GM12878 (cell line): ENCODE results near the gene ZNF429. TPM values are rescaled to one million over a fixed set of nuclear protein-coding genes. Genes with fewer than 3 reads are reported as not detected.

Experiments used
- ATAC-seq: fragments of 200-7000 bp; cut with Tn5 transposase; 3 replicates; pipeline ENCODE4 v1.9.1; 2020; ENCODE audit warnings: mild to moderate bottlenecking, moderate library complexity
- BruUV-seq: library from RNA; stranded (reverse); fragments of 400-500 nt; replicated peaks from 2 replicates; lab custom pipeline; 2021; lab: Mats Ljungman, UMichigan
- CTCF ChIA-PET: fragments of 300-600 bp; sonication (Branson Sonifier 250); formaldehyde crosslinking; extraction: SDS; loops from one replicate; lab custom pipeline; 2021; ENCODE audit warnings: inconsistent platforms; lab: Yijun Ruan, JAX
- POLR2A ChIA-PET: fragments of 350-600 bp; formaldehyde crosslinking; extraction: SDS; loops from one replicate; lab custom pipeline; 2021; ENCODE audit warnings: inconsistent platforms; lab: Charles Lee
- RAD21 ChIA-PET: fragments of 300-600 bp; sonication (Branson Sonifier 250); formaldehyde crosslinking; loops from one replicate; lab custom pipeline; 2023; ENCODE audit warnings: antibody characterized with exemption; ENCODE audit not compliant: unreplicated experiment; lab: Charles Lee
- SMC1A ChIA-PET: fragments of 300-600 bp; sonication (Branson Sonifier 250); formaldehyde crosslinking; loops from one replicate; lab custom pipeline; 2023; ENCODE audit not compliant: unreplicated experiment, uncharacterized antibody; lab: Charles Lee
- DNase-seq: peaks from one replicate; pipeline ENCODE4 v3.0.0-alpha.2; 2011; ENCODE audit warnings: low read depth, low spot score
- FAIRE-seq: peaks from 3 replicates; lab custom pipeline; 2011; peaks lifted over from hg19 to GRCh38; lab: Jason Lieb, UNC
- H2AFZ ChIP-seq: 2 replicates; pipeline ENCODE4 v1.6.0; 2011; ENCODE audit warnings: low read depth, low read length, control low read depth; ENCODE audit not compliant: control insufficient read depth
- H3K27ac ChIP-seq: 2 replicates; pipeline ENCODE4 v1.5.1; 2011; ENCODE audit warnings: control low read depth; ENCODE audit not compliant: control insufficient read depth, insufficient read depth
- H3K27me3 ChIP-seq, 2 experiments: replicated peaks in 1 of 2; 2 replicates each; pipeline versions ENCODE4 v1.6.0 to v1.6.1; 2011; ENCODE audit warnings: low read length in 1 of 2; ENCODE audit not compliant: control insufficient read depth in 2 of 2, insufficient read depth in 2 of 2
- H3K36me3 ChIP-seq, 2 experiments: 2 replicates each; pipeline ENCODE4 v1.5.1; 2011; ENCODE audit warnings: low read length in 1 of 2; ENCODE audit not compliant: control insufficient read depth in 2 of 2, insufficient read depth in 2 of 2
- H3K4me1 ChIP-seq: 2 replicates; pipeline ENCODE4 v1.6.1; 2011; ENCODE audit warnings: mild to moderate bottlenecking, low read length, moderate library complexity, mixed read lengths; ENCODE audit not compliant: control insufficient read depth, insufficient read depth
- H3K4me2 ChIP-seq: 2 replicates; pipeline ENCODE4 v1.6.0; 2011; ENCODE audit warnings: control low read depth; ENCODE audit not compliant: control insufficient read depth, insufficient read depth
- H3K4me3 ChIP-seq: fragments of 200-600 bp; sonication (generic); 2 replicates; pipeline ENCODE4 v1.5.1; 2016
- H3K79me2 ChIP-seq: 2 replicates; pipeline ENCODE4 v1.6.0; 2011; ENCODE audit warnings: low read length; ENCODE audit not compliant: control insufficient read depth, insufficient read depth
- H3K9ac ChIP-seq: 2 replicates; pipeline ENCODE4 v1.8.0; 2011; ENCODE audit warnings: low read length, control low read depth, mixed read lengths; ENCODE audit not compliant: control insufficient read depth, insufficient read depth
- H3K9me3 ChIP-seq: replicated peaks from 3 replicates; pipeline ENCODE4 v1.5.1; 2011; ENCODE audit warnings: mild to moderate bottlenecking, low read length; ENCODE audit not compliant: control insufficient read depth, insufficient read depth
- H4K20me1 ChIP-seq: 2 replicates; pipeline ENCODE4 v1.6.0; 2011; ENCODE audit not compliant: control insufficient read depth, insufficient read depth
- BCLAF1 ChIP-seq: fragments of 450-650 bp; IDR thresholded peaks from 2 replicates; pipeline ENCODE4 v1.6.1; 2017; ENCODE audit warnings: antibody characterized with exemption, mild to moderate bottlenecking, moderate library complexity
- BMI1 ChIP-seq: fragments of 450-650 bp; IDR thresholded peaks from 2 replicates; pipeline ENCODE4 v1.6.1; 2016; ENCODE audit warnings: mild to moderate bottlenecking, moderate library complexity, borderline replicate concordance
- CEBPB ChIP-seq, 2 experiments: fragments of 150-350 bp in 1 of 2; IDR thresholded peaks; 2 replicates each; pipeline ENCODE4 v1.6.1; 2012 to 2014; ENCODE audit warnings: low read depth in 2 of 2, low read length in 2 of 2, borderline replicate concordance in 1 of 2, inconsistent platforms in 1 of 2
- EED ChIP-seq: sonication (generic); IDR thresholded peaks from 2 replicates; pipeline ENCODE4 v1.6.1; 2016; ENCODE audit warnings: antibody characterized with exemption, low read depth
- FOXM1 ChIP-seq: IDR thresholded peaks from 2 replicates; pipeline ENCODE4 v1.6.1; 2012; ENCODE audit warnings: low read depth, mild to moderate bottlenecking, inconsistent platforms, low read length, moderate library complexity
- IRF4 ChIP-seq: IDR thresholded peaks from 2 replicates; pipeline ENCODE4 v1.6.1; 2011; ENCODE audit warnings: low read depth, low read length
- JUND ChIP-seq: IDR thresholded peaks from 2 replicates; pipeline ENCODE4 v1.6.1; 2012; ENCODE audit warnings: low read depth, mild to moderate bottlenecking, low read length, improper control_type of control experiment, moderate library complexity
- NBN ChIP-seq: fragments of 450-650 bp; IDR thresholded peaks from 2 replicates; pipeline ENCODE4 v1.6.1; 2016
- NFYA ChIP-seq: IDR thresholded peaks from 2 replicates; pipeline ENCODE4 v1.6.1; 2011; ENCODE audit warnings: low read depth, mild to moderate bottlenecking, low read length, improper control_type of control experiment, borderline replicate concordance
- NR2F1 ChIP-seq: fragments of 450-650 bp; conservative IDR thresholded peaks from 2 replicates; pipeline ENCODE4 v1.6.1; 2017; ENCODE audit warnings: mild to moderate bottlenecking
- PML ChIP-seq: IDR thresholded peaks from 2 replicates; pipeline ENCODE4 v1.6.1; 2012; ENCODE audit warnings: low read length, inconsistent platforms
- POU2F2 ChIP-seq: IDR thresholded peaks from 3 replicates; pipeline ENCODE4 v1.6.1; 2011; ENCODE audit warnings: low read depth, mild to moderate bottlenecking, low read length, borderline replicate concordance
- RCOR1 ChIP-seq: conservative IDR thresholded peaks from 2 replicates; pipeline ENCODE4 v1.6.1; 2012; ENCODE audit warnings: low read depth, low read length, improper control_type of control experiment
- RELA ChIP-seq: fragments of 450-650 bp; IDR thresholded peaks from 2 replicates; pipeline ENCODE4 v1.8.0; 2014; ENCODE audit warnings: borderline replicate concordance; ENCODE audit not compliant: partially characterized antibody
- RFX5 ChIP-seq: IDR thresholded peaks from 2 replicates; pipeline ENCODE4 v1.6.1; 2011; ENCODE audit warnings: low read depth, low read length, improper control_type of control experiment
- TAF1 ChIP-seq: IDR thresholded peaks from 2 replicates; pipeline ENCODE4 v1.6.1; 2011; ENCODE audit warnings: mild to moderate bottlenecking, low read depth, low read length, borderline replicate concordance
- WGBS: methylation state at CpG from one replicate; pipeline ENCODE4 v1.1.6; 2016; ENCODE audit warnings: low lambda C conversion rate; ENCODE audit not compliant: insufficient replicate concordance, insufficient coverage; ENCODE audit errors: missing lambda C conversion rate; 5-methylcytosine and 5-hydroxymethylcytosine counted together
- in situ Hi-C: fragments of 300-500 bp; cut with MboI; formaldehyde crosslinking; loops from 9 replicates; pipeline ENCODE4 v1.14.3; 2018; ENCODE audit warnings: mixed read lengths
- intact Hi-C: fragments of 100-400 bp; cut with micrococcal nuclease; formaldehyde crosslinking; loops from one replicate; pipeline ENCODE4 v1.14.2; 2022; ENCODE audit not compliant: unreplicated experiment
- polyA plus RNA-seq, 11 experiments: library from polyadenylated mRNA; depleted of rRNA in 4 of 11; unstranded in 6 of 11; stranded (reverse) in 5 of 11; fragments of >200 nt; fragmentation: Nextera tagmentation in 4 of 11; fragmentation: Illumina TruSeq in 1 of 11; extraction: Ambion mirVana in 4 of 11; extraction: Trizol in 1 of 11; gene quantifications; 1 replicate in 1 of 11; 2 replicates in 10 of 11; pipeline versions ENCODE4 v1.2.1 to v1.2.3, GENCODE V29; 2011 to 2016; ENCODE audit warnings: inconsistent platforms in 2 of 11, missing spikeins in 2 of 11, low read depth in 1 of 11
- total RNA-seq, 4 experiments: library from RNA; depleted of rRNA in 3 of 4; stranded (reverse); fragments of >200 nt in 3 of 4; fragmentation: Illumina TruSeq in 1 of 4; extraction: Trizol in 1 of 4; gene quantifications; 2 replicates each; pipeline versions ENCODE4 v1.2.1 to v1.2.3, GENCODE V29; 2013 to 2021
- TF ChIP-seq, protein P1 (sequence below): fragments of 450-650 bp; IDR thresholded peaks from 2 replicates; pipeline ENCODE4 v1.6.1; 2014; ENCODE audit warnings: mild to moderate bottlenecking
- TF ChIP-seq, protein P2 (sequence below): fragments of 450-650 bp; IDR thresholded peaks from 2 replicates; pipeline ENCODE4 v1.6.1; 2016; ENCODE audit warnings: mild to moderate bottlenecking
- TF ChIP-seq, protein P3 (sequence below): fragments of 450-650 bp; IDR thresholded peaks from 2 replicates; pipeline ENCODE4 v1.6.1; 2017; ENCODE audit warnings: low read depth, mild to moderate bottlenecking, moderate library complexity

ZNF429 gene
- total and polyA plus RNA-seq, 10 of the 15 experiments (the other 5 are each of a cell fraction or from before 2014, with no cell fraction given): 1.4 to 4.3 (median 2.8) TPM

DNA sequence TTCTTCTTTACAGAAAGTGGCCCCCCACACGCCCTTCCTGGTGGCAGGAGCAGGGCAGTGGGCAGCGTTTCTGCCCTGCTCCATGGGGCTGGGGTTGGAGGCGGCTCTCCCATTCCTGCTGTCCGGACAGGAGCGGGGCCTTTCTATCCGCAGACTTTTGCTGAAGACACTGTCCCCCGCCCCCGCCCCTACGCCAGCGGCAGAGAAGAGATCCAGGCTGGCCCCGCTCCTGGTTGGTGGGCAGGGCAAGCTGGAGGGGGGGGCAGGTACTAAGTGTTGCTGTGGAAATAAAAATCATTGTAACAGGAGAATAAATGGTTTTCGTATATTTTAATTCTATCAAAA, 81.7 kb downstream of the ZNF429 start (continued):
- TF ChIP-seq PML (no peak), NR2F1 (no peak)
- TF ChIP-seq, protein P1, sequence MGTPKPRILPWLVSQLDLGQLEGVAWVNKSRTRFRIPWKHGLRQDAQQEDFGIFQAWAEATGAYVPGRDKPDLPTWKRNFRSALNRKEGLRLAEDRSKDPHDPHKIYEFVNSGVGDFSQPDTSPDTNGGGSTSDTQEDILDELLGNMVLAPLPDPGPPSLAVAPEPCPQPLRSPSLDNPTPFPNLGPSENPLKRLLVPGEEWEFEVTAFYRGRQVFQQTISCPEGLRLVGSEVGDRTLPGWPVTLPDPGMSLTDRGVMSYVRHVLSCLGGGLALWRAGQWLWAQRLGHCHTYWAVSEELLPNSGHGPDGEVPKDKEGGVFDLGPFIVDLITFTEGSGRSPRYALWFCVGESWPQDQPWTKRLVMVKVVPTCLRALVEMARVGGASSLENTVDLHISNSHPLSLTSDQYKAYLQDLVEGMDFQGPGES: no peak

GRCh38 chr19:21587549-21587948, 82.1 kb downstream of the ZNF429 start:
- in situ Hi-C loops (no loop called here), intact Hi-C loops (no loop called here)
- Histone ChIP-seq H3K27me3 (no peaks in the 10 kb centered on the region), H3K79me2 (no peaks in the 10 kb centered on the region), H3K27ac (no peak overlapping the region), H3K4me2 (no peak overlapping the region), H2AFZ (no peak overlapping the region), H3K4me3 (no peak overlapping the region), H3K9me3 (peaks cover 4% of the 10 kb centered on the region; the same call in 2 of the 3 replicates), H3K36me3 (no peaks in the 10 kb centered on the region), H4K20me1 (no peaks in the 10 kb centered on the region), H3K9ac (no peak overlapping the region), H3K4me1 (no peaks in the 10 kb centered on the region)
- ATAC-seq (no peak), FAIRE-seq (no peak), DNase-seq (no peak)
- CTCF ChIA-PET: no interaction called here
- SMC1A ChIA-PET: no interaction called here
- POLR2A ChIA-PET: no interaction called here
- WGBS: 46% methylated on average over 4 of the region's 5 CpGs
- no TSS peak for BruUV-seq
- RAD21 ChIA-PET: no interaction called here
- TF ChIP-seq TAF1: no peak
- TF ChIP-seq, protein P2, sequence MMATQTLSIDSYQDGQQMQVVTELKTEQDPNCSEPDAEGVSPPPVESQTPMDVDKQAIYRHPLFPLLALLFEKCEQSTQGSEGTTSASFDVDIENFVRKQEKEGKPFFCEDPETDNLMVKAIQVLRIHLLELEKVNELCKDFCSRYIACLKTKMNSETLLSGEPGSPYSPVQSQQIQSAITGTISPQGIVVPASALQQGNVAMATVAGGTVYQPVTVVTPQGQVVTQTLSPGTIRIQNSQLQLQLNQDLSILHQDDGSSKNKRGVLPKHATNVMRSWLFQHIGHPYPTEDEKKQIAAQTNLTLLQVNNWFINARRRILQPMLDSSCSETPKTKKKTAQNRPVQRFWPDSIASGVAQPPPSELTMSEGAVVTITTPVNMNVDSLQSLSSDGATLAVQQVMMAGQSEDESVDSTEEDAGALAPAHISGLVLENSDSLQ: no peak
- no peak for TF ChIP-seq FOXM1
- no peak for TF ChIP-seq RELA
- TF ChIP-seq, protein P3, sequence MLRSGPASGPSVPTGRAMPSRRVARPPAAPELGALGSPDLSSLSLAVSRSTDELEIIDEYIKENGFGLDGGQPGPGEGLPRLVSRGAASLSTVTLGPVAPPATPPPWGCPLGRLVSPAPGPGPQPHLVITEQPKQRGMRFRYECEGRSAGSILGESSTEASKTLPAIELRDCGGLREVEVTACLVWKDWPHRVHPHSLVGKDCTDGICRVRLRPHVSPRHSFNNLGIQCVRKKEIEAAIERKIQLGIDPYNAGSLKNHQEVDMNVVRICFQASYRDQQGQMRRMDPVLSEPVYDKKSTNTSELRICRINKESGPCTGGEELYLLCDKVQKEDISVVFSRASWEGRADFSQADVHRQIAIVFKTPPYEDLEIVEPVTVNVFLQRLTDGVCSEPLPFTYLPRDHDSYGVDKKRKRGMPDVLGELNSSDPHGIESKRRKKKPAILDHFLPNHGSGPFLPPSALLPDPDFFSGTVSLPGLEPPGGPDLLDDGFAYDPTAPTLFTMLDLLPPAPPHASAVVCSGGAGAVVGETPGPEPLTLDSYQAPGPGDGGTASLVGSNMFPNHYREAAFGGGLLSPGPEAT: no peak
- no peak for TF ChIP-seq BCLAF1
- TF ChIP-seq IRF4: no peak
- no peak for TF ChIP-seq POU2F2
- TF ChIP-seq JUND: no peak
- TF ChIP-seq NBN: no peak
- no peak for TF ChIP-seq BMI1
- TF ChIP-seq RFX5: no peak
- no peak for TF ChIP-seq RCOR1
- TF ChIP-seq NFYA: no peak
- TF ChIP-seq CEBPB (IDR thresholded peaks at IDR 0.05; ENCODE audit: borderline replicate concordance in 1 of 2, low read depth in 2 of 2, low read length in 2 of 2): no peak
- no peak for TF ChIP-seq EED
